Activated CD8-positive, alpha-beta T cell treated with anti-CD3 and anti-CD28 coated beads for 36 hours (primary cell): ENCODE results near the gene F11R. TPM values are rescaled to one million over a fixed set of nuclear protein-coding genes. Genes with fewer than 3 reads are reported as not detected.

Experiments
- ATAC-seq: fragments of 200-7000 bp; cut with Tn5 transposase; one replicate; pipeline ENCODE4 v1.10.0; 2021; ENCODE audit warnings: mild to moderate bottlenecking, moderate library complexity
- CTCF ChIA-PET: fragments of 350-600 bp; sonication (Branson Sonifier 250); formaldehyde crosslinking; loops from one replicate; lab custom pipeline; 2021; ENCODE audit warnings: antibody characterized with exemption; lab: Charles Lee
- POLR2A ChIA-PET: fragments of 350-600 bp; sonication (Branson Sonifier 250); formaldehyde crosslinking; loops from one replicate; lab custom pipeline; 2021; ENCODE audit warnings: antibody characterized with exemption; lab: Charles Lee
- DNase-seq: peaks from one replicate; pipeline ENCODE4 v3.0.0-alpha.2; 2020
- H3K27ac Mint-ChIP-seq: one replicate; pipeline ENCODE4 v1.8.0; 2021; ENCODE audit warnings: mild to moderate bottlenecking, mixed read lengths
- H3K27me3 Mint-ChIP-seq: one replicate; pipeline ENCODE4 v1.8.0; 2021; ENCODE audit warnings: mixed read lengths
- H3K36me3 Mint-ChIP-seq: one replicate; pipeline ENCODE4 v1.8.0; 2021; ENCODE audit warnings: low read depth, mixed read lengths
- H3K4me1 Mint-ChIP-seq: one replicate; pipeline ENCODE4 v1.8.0; 2021; ENCODE audit warnings: low read depth, mixed read lengths
- H3K4me3 Mint-ChIP-seq: one replicate; pipeline ENCODE4 v1.8.0; 2021; ENCODE audit warnings: mild to moderate bottlenecking, moderate library complexity, mixed read lengths
- H3K9me3 Mint-ChIP-seq: one replicate; pipeline ENCODE4 v1.8.0; 2021; ENCODE audit warnings: mixed read lengths
- CTCF ChIP-seq: fragments of 200-600 bp; IDR thresholded peaks from one replicate; pipeline ENCODE4 v1.8.0; 2022; ENCODE audit warnings: antibody characterized with exemption, mild to moderate bottlenecking
- intact Hi-C: fragments of 100-400 bp; cut with micrococcal nuclease; formaldehyde crosslinking; loops from one replicate; pipeline ENCODE4 v1.10.0; 2022
- total RNA-seq, 2 experiments: library from RNA; stranded (reverse); gene quantifications; one replicate each; pipeline ENCODE4 v1.2.3, GENCODE V29; 2021

F11R gene
- total RNA-seq, 2 experiments from 2014 or later = 19.0 to 20.9 TPM

- no peak for TF ChIP-seq CTCF
- CTCF ChIA-PET = interaction anchor here (0.8 to 7.5 kb wide), 5 partner anchors 15 to 51 kb away, joined by 3 to 79 read pairs (median 5); partner anchors contain the start of genes ARHGAP30, F11R and KLHDC9
- ATAC-seq = no peak
- H3K9me3 Mint-ChIP-seq = no peaks in the 10 kb centered on the region
- H3K4me3 Mint-ChIP-seq = peak overlapping the region; percentile 84
- intact Hi-C loops = no loop called here
- H3K27me3 Mint-ChIP-seq = no peaks in the 10 kb centered on the region
- H3K4me1 Mint-ChIP-seq = peaks cover 25% of the 10 kb centered on the region
- POLR2A ChIA-PET = interaction anchor here (0.6 to 4.8 kb wide), 17 partner anchors 7 to 232 kb away, joined by 3 to 99 read pairs (median 6); partner anchors contain the start of genes ARHGAP30, F11R, KLHDC9 and NIT1
- DNase-seq = no peak
- H3K36me3 Mint-ChIP-seq = peaks cover 61% of the 10 kb centered on the region
- peak overlapping the region; percentile 98 for H3K27ac Mint-ChIP-seq
Observed at GRCh38 chr1:161047436-161048420, 26.8 kb upstream of the F11R start.

GRCh38 chr1:161046605-161047228, 25.8 kb upstream of the F11R start:
- Mint-ChIP-seq H3K27ac (peak overlapping the region; percentile 98), H3K4me1 (peaks cover 32% of the 10 kb centered on the region)

DNA sequence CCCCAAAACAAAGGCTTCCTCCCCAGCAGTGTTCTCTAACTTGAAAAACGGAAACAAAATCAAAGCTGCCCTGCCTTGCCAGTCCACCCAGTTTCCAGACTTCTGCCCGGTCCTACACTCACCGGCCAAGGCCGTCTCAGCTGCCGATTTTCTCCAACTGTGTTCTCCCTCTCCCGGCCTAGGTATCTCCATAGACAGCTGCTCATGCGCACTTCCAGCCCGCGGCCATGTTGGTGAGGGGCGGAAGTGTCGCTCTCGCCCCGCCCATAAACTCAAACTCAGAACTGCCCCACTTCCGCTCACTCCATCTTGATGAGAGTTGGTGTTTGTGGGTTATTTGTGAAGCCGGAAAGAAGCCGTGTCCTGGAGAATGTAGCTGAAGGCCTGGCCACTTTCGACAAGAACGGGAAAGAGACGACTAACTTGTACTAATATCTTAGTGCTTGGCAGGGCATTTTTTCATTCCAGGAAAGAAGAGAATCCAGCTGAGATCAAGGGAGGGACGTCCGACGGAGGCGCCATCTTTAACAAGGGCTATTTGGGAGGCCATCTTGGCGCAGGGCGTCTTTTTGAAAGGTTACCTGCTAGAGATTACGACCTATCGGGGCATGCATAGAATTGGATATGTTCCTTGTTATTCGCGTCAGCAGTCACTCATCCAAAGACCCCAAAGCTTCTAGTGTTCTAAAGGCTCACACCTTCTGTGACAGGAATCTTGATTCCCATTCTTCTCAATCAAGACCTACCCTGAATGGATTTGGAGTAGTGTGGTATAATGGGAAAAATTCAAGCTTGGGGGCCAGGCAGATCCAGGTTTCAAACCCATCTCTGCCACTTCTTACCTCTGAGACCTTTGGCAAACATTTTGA, 25.0 kb upstream of the F11R start, which contains the start of gene USF1:
TSS of gene USF1 (minus strand) at position 242 of the 869 bp plus-strand sequence. CDS start 2,702 bp downstream, outside the sequence.
- Mint-ChIP-seq H3K9me3 (no peaks in the 10 kb centered on the region), H3K36me3 (peaks cover 67% of the 10 kb centered on the region), H3K27me3 (no peaks in the 10 kb centered on the region), H3K4me3 (peak within 1 kb of the TSS; percentile 84), H3K4me1 (peaks cover 36% of the 10 kb centered on the region), H3K27ac (peak within 1 kb of the TSS; percentile 98)
- TF ChIP-seq CTCF = no peak
- intact Hi-C loops = no loop called here
- ChIA-PET POLR2A (interaction anchor here (0.6 to 4.8 kb wide), 30 partner anchors 8 to 667 kb away, joined by 3 to 99 read pairs (median 5); partner anchors contain the start of genes ARHGAP30, DEDD, F11R and KLHDC9), CTCF (interaction anchor here (0.8 to 7.5 kb wide), 15 partner anchors 8 to 156 kb away, joined by 3 to 79 read pairs (median 5); partner anchors contain the start of genes ARHGAP30, F11R, KLHDC9 and NECTIN4)
- peak; percentile 83 for ATAC-seq
- DNase-seq = peak; percentile 96

More at GRCh38 chr1:161046605-161047228, 25.8 kb upstream of the F11R start:
- Mint-ChIP-seq H3K4me3 (peak overlapping the region; percentile 84), H3K27me3 (no peaks in the 10 kb centered on the region), H3K36me3 (peaks cover 62% of the 10 kb centered on the region), H3K9me3 (no peaks in the 10 kb centered on the region)
- DNase-seq (no peak), ATAC-seq (no peak)
- intact Hi-C loops = no loop called here
- no peak for TF ChIP-seq CTCF
- ChIA-PET CTCF (interaction anchor here (0.8 to 7.5 kb wide), 12 partner anchors 9 to 92 kb away, joined by 3 to 79 read pairs (median 4); partner anchors contain the start of genes ARHGAP30, F11R and KLHDC9), POLR2A (interaction anchor here (0.6 to 4.8 kb wide), 21 partner anchors 8 to 343 kb away, joined by 3 to 99 read pairs (median 6); partner anchors contain the start of genes ARHGAP30, DEDD, F11R and KLHDC9)
